IPS-18c (cell line): ENCODE data around the gene AHNAK.
"Not testable (repeated sequence)": the region's sequence is repeated elsewhere in the genome, so short reads cannot be mapped to it uniquely, and the experiment has no call there.

Experiments used
- H3K4me3 ChIP-seq: 2 replicates; pipeline ENCODE4 v1.7.0; 2013; ENCODE audit warnings: low read depth, mild to moderate bottlenecking, low read length, moderate library complexity; ENCODE audit not compliant: insufficient read depth
- H3K9me3 ChIP-seq: one replicate; pipeline ENCODE4 v1.6.1; 2013; ENCODE audit warnings: mild to moderate bottlenecking, low read length, moderate library complexity; ENCODE audit not compliant: control insufficient read depth, insufficient read depth

Gene AHNAK

GRCh38 chr11:62461740-62462507 lies 84.7 kb downstream of the AHNAK start:
- Histone ChIP-seq H3K9me3 (no peaks in the 10 kb centered on the region), H3K4me3 (no peak overlapping the region)

GRCh38 chr11:62459080-62459479 lies 87.5 kb downstream of the AHNAK start:
- H3K9me3 ChIP-seq: no peaks in the 10 kb centered on the region
- H3K4me3 ChIP-seq: no peak overlapping the region

GRCh38 chr11:62458212-62459002 lies 88.2 kb downstream of the AHNAK start:
- Histone ChIP-seq H3K4me3 (no peak overlapping the region), H3K9me3 (no peaks in the 10 kb centered on the region)

GRCh38 chr11:62457478-62457877 lies 89.1 kb downstream of the AHNAK start:
- Histone ChIP-seq H3K9me3 (no peaks in the 10 kb centered on the region), H3K4me3 (no peak overlapping the region)

GRCh38 chr11:62456630-62457029 lies 90.0 kb downstream of the AHNAK start:
- no peak overlapping the region for H3K4me3 ChIP-seq
- no peaks in the 10 kb centered on the region for H3K9me3 ChIP-seq

GRCh38 chr11:62452839-62453468 lies 93.7 kb downstream of the AHNAK start:
- Histone ChIP-seq H3K4me3 (no peak overlapping the region), H3K9me3 (no peaks in the 10 kb centered on the region)

- H3K4me3 ChIP-seq: no peak overlapping the region
- no peaks in the 10 kb centered on the region for H3K9me3 ChIP-seq
Observed at GRCh38 chr11:62452261-62452660, 94.3 kb downstream of the AHNAK start.

GRCh38 chr11:62451241-62451621 lies 95.4 kb downstream of the AHNAK start:
- H3K9me3 ChIP-seq: no peaks in the 10 kb centered on the region

GRCh38 chr11:62450543-62451240 lies 95.9 kb downstream of the AHNAK start:
- H3K4me3 ChIP-seq: no peak overlapping the region
- H3K9me3 ChIP-seq: no peaks in the 10 kb centered on the region

More at GRCh38 chr11:62451241-62451621, 95.4 kb downstream of the AHNAK start:
- H3K4me3 ChIP-seq: no peak overlapping the region

- H3K4me3 ChIP-seq, H3K9me3 ChIP-seq: not testable (repeated sequence)
Observed at GRCh38 chr11:62449912-62450311, 96.7 kb downstream of the AHNAK start.

GRCh38 chr11:62449451-62449851 lies 97.2 kb downstream of the AHNAK start:
- Histone ChIP-seq H3K9me3 (no peaks in the 10 kb centered on the region), H3K4me3 (no peak overlapping the region)

- no peaks in the 10 kb centered on the region for H3K9me3 ChIP-seq
Observed at GRCh38 chr11:62446091-62446490, 100.5 kb downstream of the AHNAK start.

GRCh38 chr11:62445314-62445740 lies 101.3 kb downstream of the AHNAK start:
- no peaks in the 10 kb centered on the region for H3K9me3 ChIP-seq
- H3K4me3 ChIP-seq: no peak overlapping the region

More at GRCh38 chr11:62446091-62446490, 100.5 kb downstream of the AHNAK start:
- no peak overlapping the region for H3K4me3 ChIP-seq

GRCh38 chr11:62444835-62445234 lies 101.8 kb downstream of the AHNAK start:
- Histone ChIP-seq H3K4me3 (no peak overlapping the region), H3K9me3 (no peaks in the 10 kb centered on the region)

- Histone ChIP-seq H3K9me3 (no peaks in the 10 kb centered on the region), H3K4me3 (no peak overlapping the region)
Observed at GRCh38 chr11:62444236-62444833, 102.3 kb downstream of the AHNAK start.

- Histone ChIP-seq H3K4me3 (no peak overlapping the region), H3K9me3 (no peaks in the 10 kb centered on the region)
Observed at GRCh38 chr11:62443390-62444235, 103.0 kb downstream of the AHNAK start.
